GM20431 (cell line): ENCODE results near the gene GATA5.

Source experiments
- in situ Hi-C: fragments of 300-500 bp; cut with MseI, MboI; formaldehyde crosslinking; loops from one replicate; pipeline ENCODE4 v1.15.0; 2020; ENCODE audit warnings: low sequenced_read_pairs; ENCODE audit not compliant: unreplicated experiment

Gene GATA5

GRCh38 chr20:62506087-62506486 lies 30.3 kb upstream of the GATA5 start:
- in situ Hi-C loops: no loop called here

GRCh38 chr20:62505337-62506045 lies 29.7 kb upstream of the GATA5 start:
- in situ Hi-C loops: no loop called here

GRCh38 chr20:62504323-62504722 lies 28.5 kb upstream of the GATA5 start:
- in situ Hi-C loops: no loop called here

- in situ Hi-C loops: no loop called here
These were observed 27.8 kb upstream of the GATA5 start for GRCh38 chr20:62503401-62504178.

- in situ Hi-C loops: no loop called here
These were observed 26.8 kb upstream of the GATA5 start for GRCh38 chr20:62502496-62503095.

GRCh38 chr20:62501801-62502495 lies 26.2 kb upstream of the GATA5 start:
- in situ Hi-C loops: no loop called here

GRCh38 chr20:62500237-62500864 lies 24.6 kb upstream of the GATA5 start:
- in situ Hi-C loops: no loop called here

- in situ Hi-C loops: loop anchor here (10.0 kb wide), 1 partner anchor 115 kb away; no protein-coding TSS in a partner anchor
These were observed 24.0 kb upstream of the GATA5 start for GRCh38 chr20:62499758-62500236.

- in situ Hi-C loops: loop anchor here (10.0 kb wide), 1 partner anchor 116 kb away; no protein-coding TSS in a partner anchor
These were observed 23.1 kb upstream of the GATA5 start for GRCh38 chr20:62498874-62499273.

- in situ Hi-C loops: loop anchor here (10.0 kb wide), 1 partner anchor 118 kb away; no protein-coding TSS in a partner anchor
These were observed 20.9 kb upstream of the GATA5 start for GRCh38 chr20:62496568-62497218.

- in situ Hi-C loops: loop anchor here (10.0 kb wide), 1 partner anchor 119 kb away; no protein-coding TSS in a partner anchor
These were observed 20.2 kb upstream of the GATA5 start for GRCh38 chr20:62495749-62496567.

GRCh38 chr20:62494980-62495748 lies 19.4 kb upstream of the GATA5 start:
- in situ Hi-C loops: loop anchor here (10.0 kb wide), 1 partner anchor 120 kb away; no protein-coding TSS in a partner anchor

GRCh38 chr20:62494537-62494936 lies 18.7 kb upstream of the GATA5 start:
- in situ Hi-C loops: loop anchor here (10.0 kb wide), 1 partner anchor 120 kb away; no protein-coding TSS in a partner anchor

GRCh38 chr20:62493886-62494285 lies 18.1 kb upstream of the GATA5 start:
- in situ Hi-C loops: loop anchor here (10.0 kb wide), 1 partner anchor 121 kb away; no protein-coding TSS in a partner anchor

- in situ Hi-C loops: loop anchor here (10.0 kb wide), 1 partner anchor 121 kb away; no protein-coding TSS in a partner anchor
These were observed 17.6 kb upstream of the GATA5 start for GRCh38 chr20:62493253-62493885.

- in situ Hi-C loops: loop anchor here (10.0 kb wide), 1 partner anchor 122 kb away; no protein-coding TSS in a partner anchor
These were observed 16.9 kb upstream of the GATA5 start for GRCh38 chr20:62492711-62493110.

- in situ Hi-C loops: loop anchor here (10.0 kb wide), 1 partner anchor 124 kb away; no protein-coding TSS in a partner anchor
These were observed 15.0 kb upstream of the GATA5 start for GRCh38 chr20:62490783-62491182.
